SH-SY5Y (cell line): ENCODE measurements around the gene MYRIP.

Source experiments
- GATA2 ChIP-seq: IDR thresholded peaks from 2 replicates; pipeline ENCODE4 v1.6.1; 2011; ENCODE audit warnings: mild to moderate bottlenecking, low read depth, low read length
- GATA3 ChIP-seq: IDR thresholded peaks from 2 replicates; pipeline ENCODE4 v1.6.1; 2011; ENCODE audit warnings: low read depth, mild to moderate bottlenecking, low read length, moderate library complexity

- TF ChIP-seq GATA3 (no peak), GATA2 (no peak)
Measured at GRCh38 chr3:40223856-40224255, 414.4 kb downstream of the MYRIP start.
